GM19438 (cell line): Measurements from ENCODE around the gene PCDHGA1.
"Not testable (repeated sequence)": the region's sequence is repeated elsewhere in the genome, so short reads cannot be mapped to it uniquely, and the experiment has no call there.

Source experiments
- ATAC-seq: cut with Tn5 transposase; IDR thresholded peaks from one replicate; pipeline ENCODE4 v1.9.1; 2021; ENCODE audit warnings: low read depth; ENCODE audit not compliant: unreplicated experiment

PCDHGA1 gene

DNA sequence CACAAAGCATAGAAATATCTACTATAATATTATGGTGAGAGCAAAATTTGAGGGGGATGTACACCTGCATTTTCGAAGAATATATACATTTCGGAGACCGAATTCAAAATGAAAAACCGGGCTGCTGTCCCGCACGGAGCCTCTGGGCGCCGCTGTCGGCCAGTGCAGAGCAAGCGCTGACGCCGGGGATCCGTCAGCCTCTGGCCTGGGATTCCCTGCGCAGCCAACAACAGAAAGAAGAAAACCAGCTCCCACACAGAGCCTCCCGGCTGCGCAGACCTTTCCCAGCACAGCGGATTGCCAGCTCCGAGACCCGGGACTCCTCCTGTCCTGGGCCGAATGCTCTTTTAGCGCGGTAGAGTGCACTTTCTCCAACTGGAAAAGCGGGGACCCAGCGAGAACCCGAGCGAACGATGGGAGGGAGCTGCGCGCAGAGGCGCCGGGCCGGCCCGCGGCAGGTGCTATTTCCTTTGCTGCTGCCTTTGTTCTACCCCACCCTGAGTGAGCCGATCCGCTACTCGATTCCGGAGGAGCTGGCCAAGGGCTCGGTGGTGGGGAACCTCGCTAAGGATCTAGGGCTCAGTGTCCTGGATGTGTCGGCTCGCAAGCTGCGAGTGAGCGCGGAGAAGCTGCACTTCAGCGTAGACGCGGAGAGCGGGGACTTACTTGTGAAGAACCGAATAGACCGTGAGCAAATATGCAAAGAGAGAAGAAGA is 77.6 kb downstream of the PCDHGA1 start, which contains the start of gene PCDHGB6:
Gene PCDHGB6 (plus strand): TSS at position 232 of the 716 bp plus-strand sequence. CDS start 182 bp downstream, at position 414.
- ATAC-seq = peak; percentile 76

- no peak for ATAC-seq
These were observed 79.4 kb downstream of the PCDHGA1 start for GRCh38 chr5:141409598-141410306.

DNA sequence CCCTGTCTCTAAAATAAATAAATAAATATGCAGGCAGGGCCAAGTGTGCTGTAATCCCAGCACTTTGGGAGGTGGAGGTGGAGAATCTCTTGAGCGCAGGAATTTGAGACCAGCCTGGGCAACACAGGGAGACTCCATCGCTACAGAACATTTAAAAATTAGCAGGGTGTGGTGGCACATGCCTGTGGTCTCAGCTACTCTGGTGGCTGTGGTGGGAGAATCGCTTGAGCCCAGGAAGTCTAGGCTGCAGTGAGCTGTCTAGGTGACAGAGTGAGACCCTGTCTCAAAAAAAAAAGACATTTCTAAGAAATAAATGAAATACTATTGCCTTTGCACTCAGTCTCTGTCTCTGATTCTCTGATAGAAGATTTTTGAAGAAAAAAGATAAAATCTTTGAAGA is 81.3 kb downstream of the PCDHGA1 start:
- ATAC-seq = no peak

DNA sequence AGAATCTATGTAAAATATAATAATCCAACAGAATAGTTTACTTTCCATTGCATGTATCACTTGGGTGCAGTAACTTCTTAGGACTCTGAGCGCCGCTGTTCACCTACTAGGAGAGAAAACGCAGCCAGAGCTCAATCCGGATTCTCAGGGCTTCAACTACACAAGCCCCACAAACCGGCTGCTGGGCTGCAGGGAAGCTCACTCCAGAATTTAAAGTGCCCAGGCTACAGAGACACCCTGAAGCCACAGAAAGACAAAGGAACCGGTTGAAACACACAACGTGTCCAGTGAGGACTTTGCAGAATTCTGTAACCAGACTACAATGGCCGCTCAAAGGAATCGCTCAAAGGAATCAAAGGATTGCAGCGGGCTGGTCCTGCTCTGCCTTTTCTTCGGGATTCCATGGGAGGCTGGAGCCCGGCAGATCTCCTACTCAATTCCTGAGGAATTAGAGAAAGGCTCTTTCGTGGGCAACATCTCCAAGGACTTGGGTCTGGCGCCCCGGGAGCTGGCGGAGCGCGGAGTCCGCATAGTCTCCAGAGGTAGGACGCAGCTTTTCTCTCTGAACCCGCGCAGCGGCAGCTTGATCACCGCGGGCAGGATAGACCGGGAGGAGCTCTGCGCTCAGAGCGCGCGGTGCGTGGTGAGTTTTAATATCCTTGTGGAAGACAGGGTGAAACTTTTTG is 82.7 kb downstream of the PCDHGA1 start, which contains the start of gene PCDHGA10:
Gene PCDHGA10 (plus strand): TSS at position 134 of the 686 bp plus-strand sequence. CDS start 189 bp downstream, at position 323.
- ATAC-seq = peak; percentile 76

- peak; percentile 39 for ATAC-seq
These were observed 83.3 kb downstream of the PCDHGA1 start for GRCh38 chr5:141413540-141414069.

DNA sequence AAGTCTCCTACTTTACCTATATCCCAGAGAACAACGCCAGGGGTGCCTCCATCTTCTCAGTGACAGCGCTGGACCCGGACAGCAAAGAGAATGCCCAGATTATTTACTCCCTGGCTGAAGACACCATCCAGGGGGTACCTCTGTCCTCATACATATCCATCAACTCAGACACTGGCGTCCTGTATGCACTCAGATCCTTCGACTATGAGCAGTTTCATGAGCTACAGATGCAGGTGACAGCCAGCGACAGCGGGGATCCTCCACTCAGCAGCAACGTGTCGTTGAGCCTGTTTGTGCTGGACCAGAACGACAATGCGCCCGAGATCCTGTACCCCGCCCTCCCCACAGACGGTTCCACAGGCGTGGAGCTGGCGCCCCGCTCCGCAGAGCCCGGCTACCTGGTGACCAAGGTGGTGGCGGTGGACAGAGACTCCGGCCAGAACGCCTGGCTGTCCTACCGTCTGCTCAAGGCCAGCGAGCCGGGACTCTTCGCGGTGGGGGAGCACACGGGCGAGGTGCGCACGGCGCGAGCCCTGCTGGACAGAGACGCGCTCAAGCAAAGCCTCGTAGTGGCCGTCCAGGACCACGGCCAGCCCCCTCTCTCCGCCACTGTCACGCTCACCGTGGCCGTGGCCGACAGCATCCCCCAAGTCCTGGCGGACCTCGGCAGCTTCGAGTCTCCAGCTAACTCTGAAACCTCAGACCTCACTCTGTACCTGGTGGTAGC is 84.4 kb downstream of the PCDHGA1 start:
- ATAC-seq = not testable (repeated sequence)

GRCh38 chr5:141415275-141415618 is 84.9 kb downstream of the PCDHGA1 start:
- ATAC-seq = not testable (repeated sequence)

DNA sequence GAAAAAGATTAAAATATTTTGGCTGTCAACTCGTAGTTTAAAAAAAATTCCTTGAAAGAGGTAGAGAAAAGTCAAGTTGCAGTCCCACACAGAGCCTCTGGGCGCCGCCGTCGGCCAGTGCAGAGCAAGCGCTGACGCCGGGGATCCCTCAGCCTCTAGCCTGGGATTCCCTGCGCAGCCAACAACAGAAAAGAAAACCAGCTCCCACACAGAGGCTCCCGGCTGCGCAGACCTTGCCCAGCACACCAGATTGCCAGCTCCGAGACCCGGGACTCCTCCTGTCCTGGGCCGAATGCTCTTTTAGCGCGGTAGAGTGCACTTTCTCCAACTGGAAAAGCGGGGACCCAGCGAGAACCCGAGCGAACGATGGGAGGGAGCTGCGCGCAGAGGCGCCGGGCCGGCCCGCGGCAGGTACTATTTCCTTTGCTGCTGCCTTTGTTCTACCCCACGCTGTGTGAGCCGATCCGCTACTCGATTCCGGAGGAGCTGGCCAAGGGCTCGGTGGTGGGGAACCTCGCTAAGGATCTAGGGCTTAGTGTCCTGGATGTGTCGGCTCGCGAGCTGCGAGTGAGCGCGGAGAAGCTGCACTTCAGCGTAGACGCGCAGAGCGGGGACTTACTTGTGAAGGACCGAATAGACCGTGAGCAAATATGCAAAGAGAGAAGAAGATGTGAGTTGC is 87.3 kb downstream of the PCDHGA1 start, which contains the start of gene PCDHGB7:
Gene PCDHGB7 (plus strand): TSS at position 184 of the 679 bp plus-strand sequence. CDS start 183 bp downstream, at position 367.
- ATAC-seq = not testable (repeated sequence)

GRCh38 chr5:141419074-141419880 is 89.0 kb downstream of the PCDHGA1 start:
- no peak for ATAC-seq

DNA sequence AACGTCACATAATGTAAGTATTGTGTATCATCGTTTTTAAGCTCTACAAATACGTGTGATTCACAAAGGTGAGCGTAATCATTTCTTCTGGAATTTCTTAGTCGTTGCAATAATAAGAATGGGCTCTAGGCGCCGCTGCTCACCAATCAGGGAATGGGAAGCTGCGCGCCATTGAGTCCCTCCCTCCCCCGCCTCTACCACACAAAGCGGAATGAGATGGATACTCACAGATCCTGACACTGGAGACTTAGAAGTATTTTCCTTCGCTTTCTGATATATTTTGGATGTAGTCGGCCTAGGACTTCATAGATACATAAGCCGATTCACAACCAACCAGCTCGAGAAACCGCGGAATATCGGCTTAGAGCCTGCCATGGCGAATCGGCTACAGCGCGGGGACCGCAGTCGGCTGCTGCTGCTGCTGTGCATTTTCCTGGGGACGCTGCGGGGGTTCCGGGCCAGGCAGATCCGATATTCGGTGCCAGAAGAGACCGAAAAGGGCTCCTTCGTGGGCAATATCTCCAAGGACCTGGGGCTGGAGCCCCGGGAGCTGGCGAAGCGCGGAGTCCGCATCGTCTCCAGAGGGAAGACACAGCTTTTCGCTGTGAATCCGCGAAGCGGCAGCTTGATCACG is 90.7 kb downstream of the PCDHGA1 start, which contains the start of gene PCDHGA11:
Gene PCDHGA11 (plus strand): TSS at position 197 of the 634 bp plus-strand sequence. CDS start 177 bp downstream, at position 374.
- no peak for ATAC-seq

GRCh38 chr5:141421489-141421855 is 91.2 kb downstream of the PCDHGA1 start:
- ATAC-seq = no peak

DNA sequence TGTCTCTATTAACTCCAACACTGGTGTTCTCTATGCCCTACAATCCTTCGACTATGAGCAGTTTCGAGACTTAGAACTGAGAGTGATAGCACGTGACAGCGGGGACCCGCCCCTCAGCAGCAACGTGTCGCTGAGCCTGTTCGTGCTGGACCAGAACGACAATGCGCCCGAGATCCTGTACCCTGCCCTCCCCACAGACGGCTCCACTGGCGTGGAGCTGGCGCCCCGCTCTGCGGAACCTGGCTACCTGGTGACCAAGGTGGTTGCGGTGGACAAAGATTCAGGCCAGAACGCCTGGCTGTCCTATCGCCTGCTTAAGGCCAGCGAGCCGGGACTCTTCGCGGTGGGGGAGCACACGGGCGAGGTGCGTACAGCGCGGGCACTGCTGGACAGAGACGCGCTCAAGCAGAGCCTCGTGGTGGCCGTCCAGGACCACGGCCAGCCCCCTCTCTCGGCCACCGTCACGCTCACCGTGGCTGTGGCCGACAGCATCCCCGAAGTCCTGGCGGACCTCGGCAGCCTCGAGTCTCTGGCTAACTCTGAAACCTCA is 92.5 kb downstream of the PCDHGA1 start:
- ATAC-seq = no peak

DNA sequence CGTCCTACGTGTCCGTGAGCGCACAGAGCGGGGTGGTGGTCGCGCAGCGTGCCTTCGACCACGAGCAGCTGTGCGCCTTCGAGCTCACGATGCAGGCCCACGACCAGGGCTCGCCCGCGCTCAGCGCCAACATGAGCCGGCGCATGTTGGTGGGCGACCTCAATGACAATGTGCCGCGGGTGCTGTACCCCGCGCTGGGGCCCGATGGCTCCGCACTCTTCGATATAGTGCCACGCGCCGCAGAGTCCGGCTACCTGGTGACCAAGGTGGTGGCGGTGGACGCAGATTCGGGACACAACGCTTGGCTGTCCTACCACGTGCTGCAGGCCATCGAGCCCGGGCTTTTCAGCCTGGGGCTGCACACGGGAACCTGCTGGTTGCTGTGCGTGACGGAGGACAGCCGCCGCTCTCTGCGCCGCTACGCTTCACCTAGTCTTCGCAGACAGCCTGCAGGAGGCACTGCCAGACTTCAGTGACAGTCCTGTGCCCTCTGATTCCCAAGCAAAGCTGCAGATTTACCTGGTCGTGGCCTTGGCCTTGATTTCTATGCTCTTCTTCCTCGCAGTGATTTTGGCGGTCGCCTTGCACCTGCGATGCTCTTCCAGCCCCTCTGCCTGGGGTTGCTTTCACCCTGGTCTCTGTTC is 97.6 kb downstream of the PCDHGA1 start:
- ATAC-seq = no peak

GRCh38 chr5:141430332-141431113 is 100.2 kb downstream of the PCDHGA1 start, which contains the start of gene PCDHGA12:
Gene PCDHGA12, plus strand, starts transcription at chr5:141430507. Its CDS starts 253 bp downstream, at chr5:141430760.
- ATAC-seq = peak; percentile 89

DNA sequence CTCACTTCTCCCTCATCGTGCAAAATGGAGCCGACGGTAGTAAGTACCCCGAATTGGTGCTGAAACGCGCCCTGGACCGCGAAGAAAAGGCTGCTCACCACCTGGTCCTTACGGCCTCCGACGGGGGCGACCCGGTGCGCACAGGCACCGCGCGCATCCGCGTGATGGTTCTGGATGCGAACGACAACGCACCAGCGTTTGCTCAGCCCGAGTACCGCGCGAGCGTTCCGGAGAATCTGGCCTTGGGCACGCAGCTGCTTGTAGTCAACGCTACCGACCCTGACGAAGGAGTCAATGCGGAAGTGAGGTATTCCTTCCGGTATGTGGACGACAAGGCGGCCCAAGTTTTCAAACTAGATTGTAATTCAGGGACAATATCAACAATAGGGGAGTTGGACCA is 101.0 kb downstream of the PCDHGA1 start:
- ATAC-seq = no peak

DNA sequence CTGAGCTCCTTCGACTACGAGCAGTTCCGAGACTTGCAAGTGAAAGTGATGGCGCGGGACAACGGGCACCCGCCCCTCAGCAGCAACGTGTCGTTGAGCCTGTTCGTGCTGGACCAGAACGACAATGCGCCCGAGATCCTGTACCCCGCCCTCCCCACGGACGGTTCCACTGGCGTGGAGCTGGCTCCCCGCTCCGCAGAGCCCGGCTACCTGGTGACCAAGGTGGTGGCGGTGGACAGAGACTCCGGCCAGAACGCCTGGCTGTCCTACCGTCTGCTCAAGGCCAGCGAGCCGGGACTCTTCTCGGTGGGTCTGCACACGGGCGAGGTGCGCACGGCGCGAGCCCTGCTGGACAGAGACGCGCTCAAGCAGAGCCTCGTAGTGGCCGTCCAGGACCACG is 102.0 kb downstream of the PCDHGA1 start:
- ATAC-seq = not testable (repeated sequence)

GRCh38 chr5:141432726-141433125 is 102.4 kb downstream of the PCDHGA1 start:
- not testable (repeated sequence) for ATAC-seq
